ENCODE measurements around the gene LGALS7B. TPM values are rescaled to one million over a fixed set of nuclear protein-coding genes. Genes with fewer than 3 reads are reported as not detected.
A peak's percentile ranks its signal among the peaks of the same experiment; 100 is the strongest.
"Not testable (repeated sequence)": the region's sequence is repeated elsewhere in the genome, so short reads cannot be mapped to it uniquely, and the experiment has no call there.

LGALS7B gene
- total RNA-seq, 1 donor from 2014 or later: not detected

- DNase-seq (ENCODE audit: extremely low read depth, low read depth, low spot score): peak; percentile 9
Observed at GRCh38 chr19:38769635-38770211, 19.3 kb upstream of the LGALS7B start.

GRCh38 chr19:38770228-38770948, 18.6 kb upstream of the LGALS7B start:
- not testable (repeated sequence) for DNase-seq (ENCODE audit: extremely low read depth, low read depth, low spot score)

GRCh38 chr19:38770949-38771275, 18.1 kb upstream of the LGALS7B start:
- not testable (repeated sequence) for DNase-seq (ENCODE audit: extremely low read depth, low read depth, low spot score)

- DNase-seq (ENCODE audit: extremely low read depth, low read depth, low spot score): not testable (repeated sequence)
Observed at GRCh38 chr19:38771569-38771968, 17.4 kb upstream of the LGALS7B start.

- no peak for DNase-seq (ENCODE audit: extremely low read depth, low read depth, low spot score)
Observed at GRCh38 chr19:38773469-38774177, 15.4 kb upstream of the LGALS7B start, which contains the start of gene LGALS7. TSS of gene LGALS7 (minus strand) at chr19:38773517. CDS start at chr19:38773492, 25 bp downstream.

- DNase-seq (ENCODE audit: extremely low read depth, low read depth, low spot score): no peak
Observed at GRCh38 chr19:38774181-38774950, 14.6 kb upstream of the LGALS7B start.

GRCh38 chr19:38778733-38779132, 10.3 kb upstream of the LGALS7B start:
- no peak for DNase-seq (ENCODE audit: extremely low read depth, low read depth, low spot score)

GRCh38 chr19:38780443-38780842, 8.6 kb upstream of the LGALS7B start:
- no peak for DNase-seq (ENCODE audit: extremely low read depth, low read depth, low spot score)

- DNase-seq (ENCODE audit: extremely low read depth, low read depth, low spot score): no peak
Observed at GRCh38 chr19:38781058-38781457, 7.9 kb upstream of the LGALS7B start.

- DNase-seq (ENCODE audit: extremely low read depth, low read depth, low spot score): not testable (repeated sequence)
Observed at GRCh38 chr19:38782212-38782611, 6.8 kb upstream of the LGALS7B start.

- DNase-seq (ENCODE audit: extremely low read depth, low read depth, low spot score): no peak
Observed at GRCh38 chr19:38784224-38784623, 4.8 kb upstream of the LGALS7B start.

- no peak for DNase-seq (ENCODE audit: extremely low read depth, low read depth, low spot score)
Observed at GRCh38 chr19:38785187-38785699, 3.8 kb upstream of the LGALS7B start.

- DNase-seq (ENCODE audit: extremely low read depth, low read depth, low spot score): not testable (repeated sequence)
Observed at GRCh38 chr19:38786061-38786460, 2.9 kb upstream of the LGALS7B start.

- no peak for DNase-seq (ENCODE audit: extremely low read depth, low read depth, low spot score)
Observed at GRCh38 chr19:38786572-38787265, 2.3 kb upstream of the LGALS7B start.

- not testable (repeated sequence) for DNase-seq (ENCODE audit: extremely low read depth, low read depth, low spot score)
Observed at GRCh38 chr19:38790507-38791403, 1.8 kb downstream of the LGALS7B start.

- not testable (repeated sequence) for DNase-seq (ENCODE audit: extremely low read depth, low read depth, low spot score)
Observed at GRCh38 chr19:38791451-38792064, 2.6 kb downstream of the LGALS7B start.

GRCh38 chr19:38792250-38793111, 3.5 kb downstream of the LGALS7B start:
- no peak for DNase-seq (ENCODE audit: extremely low read depth, low read depth, low spot score)

GRCh38 chr19:38793177-38793576, 4.2 kb downstream of the LGALS7B start:
- no peak for DNase-seq (ENCODE audit: extremely low read depth, low read depth, low spot score)

Measured in glomerular endothelial cell (primary cell).